Fibroblast of upper back skin (primary cell): ENCODE results near the gene CSTPP1.
"Not testable (repeated sequence)": the region's sequence is repeated elsewhere in the genome, so short reads cannot be mapped to it uniquely, and the experiment has no call there.

Experiments
- DNase-seq: peaks from one replicate; pipeline ENCODE4 v3.0.0-alpha.2; 2013

The CSTPP1 gene

GRCh38 chr11:47055534-47055933 is 119.0 kb downstream of the CSTPP1 start:
- DNase-seq, result no peak

- DNase-seq, result peak; percentile 60
These were observed 119.8 kb downstream of the CSTPP1 start for GRCh38 chr11:47056261-47056915.

- DNase-seq, result no peak
These were observed 120.8 kb downstream of the CSTPP1 start for GRCh38 chr11:47057365-47057764.

- DNase-seq, result peak; percentile 45
These were observed 124.2 kb downstream of the CSTPP1 start for GRCh38 chr11:47060807-47061206.

GRCh38 chr11:47061429-47062178 is 125.0 kb downstream of the CSTPP1 start:
- DNase-seq, result no peak

- DNase-seq, result no peak
These were observed 126.2 kb downstream of the CSTPP1 start for GRCh38 chr11:47062736-47063135.

- DNase-seq, result no peak
These were observed 130.8 kb downstream of the CSTPP1 start for GRCh38 chr11:47067401-47067800.

GRCh38 chr11:47070769-47071168 is 134.2 kb downstream of the CSTPP1 start:
- DNase-seq, result no peak

GRCh38 chr11:47071341-47071740 is 134.8 kb downstream of the CSTPP1 start:
- no peak for DNase-seq

- DNase-seq, result no peak
These were observed 135.3 kb downstream of the CSTPP1 start for GRCh38 chr11:47071791-47072261.

- peak; percentile 71 for DNase-seq
These were observed 142.4 kb downstream of the CSTPP1 start for GRCh38 chr11:47078751-47079521.

GRCh38 chr11:47080775-47081174 is 144.2 kb downstream of the CSTPP1 start:
- not testable (repeated sequence) for DNase-seq

- peak; percentile 67 for DNase-seq
These were observed 147.4 kb downstream of the CSTPP1 start for GRCh38 chr11:47083913-47084312.

- DNase-seq, result no peak
These were observed 151.2 kb downstream of the CSTPP1 start for GRCh38 chr11:47087801-47088200.

GRCh38 chr11:47093541-47093940 is 157.0 kb downstream of the CSTPP1 start:
- DNase-seq, result no peak

GRCh38 chr11:47096871-47097270 is 160.3 kb downstream of the CSTPP1 start:
- not testable (repeated sequence) for DNase-seq

GRCh38 chr11:47098223-47098622 is 161.7 kb downstream of the CSTPP1 start:
- DNase-seq, result not testable (repeated sequence)

GRCh38 chr11:47099214-47099917 is 162.8 kb downstream of the CSTPP1 start:
- peak; percentile 21 for DNase-seq

- DNase-seq, result no peak
These were observed 163.4 kb downstream of the CSTPP1 start for GRCh38 chr11:47099918-47100315.

- DNase-seq, result peak; percentile 56
These were observed 164.8 kb downstream of the CSTPP1 start for GRCh38 chr11:47101406-47101805.

GRCh38 chr11:47104261-47104950 is 167.8 kb downstream of the CSTPP1 start:
- DNase-seq, result peak; percentile 76

- no peak for DNase-seq
These were observed 169.0 kb downstream of the CSTPP1 start for GRCh38 chr11:47105541-47105940.
